ENCODE data around the gene STX18.

GRCh38 chr4:4376074-4376473 is 165.8 kb downstream of the STX18 start:
- TF ChIP-seq POLR2A (IDR thresholded peaks at IDR 0.05) = no peak
- TF ChIP-seq, protein P1, sequence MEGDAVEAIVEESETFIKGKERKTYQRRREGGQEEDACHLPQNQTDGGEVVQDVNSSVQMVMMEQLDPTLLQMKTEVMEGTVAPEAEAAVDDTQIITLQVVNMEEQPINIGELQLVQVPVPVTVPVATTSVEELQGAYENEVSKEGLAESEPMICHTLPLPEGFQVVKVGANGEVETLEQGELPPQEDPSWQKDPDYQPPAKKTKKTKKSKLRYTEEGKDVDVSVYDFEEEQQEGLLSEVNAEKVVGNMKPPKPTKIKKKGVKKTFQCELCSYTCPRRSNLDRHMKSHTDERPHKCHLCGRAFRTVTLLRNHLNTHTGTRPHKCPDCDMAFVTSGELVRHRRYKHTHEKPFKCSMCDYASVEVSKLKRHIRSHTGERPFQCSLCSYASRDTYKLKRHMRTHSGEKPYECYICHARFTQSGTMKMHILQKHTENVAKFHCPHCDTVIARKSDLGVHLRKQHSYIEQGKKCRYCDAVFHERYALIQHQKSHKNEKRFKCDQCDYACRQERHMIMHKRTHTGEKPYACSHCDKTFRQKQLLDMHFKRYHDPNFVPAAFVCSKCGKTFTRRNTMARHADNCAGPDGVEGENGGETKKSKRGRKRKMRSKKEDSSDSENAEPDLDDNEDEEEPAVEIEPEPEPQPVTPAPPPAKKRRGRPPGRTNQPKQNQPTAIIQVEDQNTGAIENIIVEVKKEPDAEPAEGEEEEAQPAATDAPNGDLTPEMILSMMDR (IDR thresholded peaks at IDR 0.05) = no peak
- TF ChIP-seq POLR2AphosphoS5 (IDR thresholded peaks at IDR 0.05) = no peak
- TF ChIP-seq EP300 (IDR thresholded peaks at IDR 0.05) = no peak
